IPS DF 6.9 (cell line): ENCODE data around the gene KCNH3.

Experiments used
- DNase-seq: peaks from one replicate; pipeline ENCODE4 v3.0.0-alpha.2; 2013; ENCODE audit warnings: low read depth, low spot score
- H3K27ac ChIP-seq: one replicate; pipeline ENCODE4 v1.5.1; 2013; ENCODE audit warnings: low read length, control low read depth
- H3K27me3 ChIP-seq: 2 replicates; pipeline ENCODE4 v1.6.1; 2013; ENCODE audit warnings: mild to moderate bottlenecking, low read length; ENCODE audit not compliant: control insufficient read depth, insufficient read depth
- H3K36me3 ChIP-seq: 2 replicates; pipeline ENCODE4 v1.6.1; 2013; ENCODE audit warnings: low read length; ENCODE audit not compliant: control insufficient read depth, insufficient read depth
- H3K4me1 ChIP-seq: 2 replicates; pipeline ENCODE4 v1.6.1; 2013; ENCODE audit warnings: low read length; ENCODE audit not compliant: control insufficient read depth, insufficient read depth
- H3K4me3 ChIP-seq: 2 replicates; pipeline ENCODE4 v1.5.1; 2013; ENCODE audit warnings: mild to moderate bottlenecking, low read length
- H3K9me3 ChIP-seq: 2 replicates; pipeline ENCODE4 v1.6.1; 2013; ENCODE audit warnings: low read length, inconsistent platforms; ENCODE audit not compliant: control insufficient read depth, insufficient read depth
- WGBS: extraction: QIAGEN DNeasy Blood & Tissue Kit; methylation state at CpG from one replicate; pipeline ENCODE4 v1.1.7; 2013; ENCODE audit warnings: mixed read lengths, missing lambda C conversion rate; ENCODE audit not compliant: insufficient read length, insufficient coverage; 5-methylcytosine and 5-hydroxymethylcytosine counted together

Gene KCNH3

GRCh38 chr12:49578471-49579112 is 39.8 kb downstream of the KCNH3 start:
- WGBS: no CpG with 5 or more reads among the region's 13 CpGs
- Histone ChIP-seq H3K27ac (no peak overlapping the region), H3K4me3 (no peak overlapping the region), H3K9me3 (no peaks in the 10 kb centered on the region), H3K27me3 (no peaks in the 10 kb centered on the region), H3K4me1 (no peaks in the 10 kb centered on the region), H3K36me3 (no peaks in the 10 kb centered on the region)
- no peak for DNase-seq

GRCh38 chr12:49580572-49581535 is 42.0 kb downstream of the KCNH3 start:
- Histone ChIP-seq H3K27me3 (no peaks in the 10 kb centered on the region), H3K9me3 (no peaks in the 10 kb centered on the region), H3K36me3 (no peaks in the 10 kb centered on the region), H3K4me1 (no peaks in the 10 kb centered on the region), H3K4me3 (no peak overlapping the region), H3K27ac (no peak overlapping the region)
- DNase-seq: peak; percentile 86
- no CpG with 5 or more reads among the region's 8 CpGs for WGBS

- Histone ChIP-seq H3K27me3 (no peaks in the 10 kb centered on the region), H3K9me3 (no peaks in the 10 kb centered on the region), H3K36me3 (no peaks in the 10 kb centered on the region), H3K27ac (no peak overlapping the region), H3K4me1 (no peaks in the 10 kb centered on the region), H3K4me3 (no peak overlapping the region)
- WGBS: no CpG with 5 or more reads among the region's 1 CpG
- no peak for DNase-seq
Measured at GRCh38 chr12:49582201-49582600, 43.4 kb downstream of the KCNH3 start.

GRCh38 chr12:49582850-49583249 is 44.0 kb downstream of the KCNH3 start:
- no peaks in the 10 kb centered on the region for H3K4me1 ChIP-seq
- DNase-seq: no peak
- H3K27me3 ChIP-seq: no peaks in the 10 kb centered on the region
- H3K27ac ChIP-seq: no peak overlapping the region
- no peaks in the 10 kb centered on the region for H3K9me3 ChIP-seq
- no peaks in the 10 kb centered on the region for H3K36me3 ChIP-seq
- no peak overlapping the region for H3K4me3 ChIP-seq
- 100% methylated on average over 1 of the region's 4 CpGs for WGBS

- no CpG with 5 or more reads among the region's 13 CpGs for WGBS
- Histone ChIP-seq H3K27ac (no peak overlapping the region), H3K4me3 (no peak overlapping the region), H3K4me1 (no peaks in the 10 kb centered on the region), H3K27me3 (no peaks in the 10 kb centered on the region), H3K9me3 (no peaks in the 10 kb centered on the region), H3K36me3 (no peaks in the 10 kb centered on the region)
- DNase-seq: no peak
Measured at GRCh38 chr12:49583366-49584094, 44.7 kb downstream of the KCNH3 start.

GRCh38 chr12:49584591-49584990 is 45.8 kb downstream of the KCNH3 start:
- Histone ChIP-seq H3K27me3 (no peaks in the 10 kb centered on the region), H3K36me3 (no peaks in the 10 kb centered on the region), H3K27ac (no peak overlapping the region), H3K4me3 (no peak overlapping the region), H3K9me3 (no peaks in the 10 kb centered on the region), H3K4me1 (no peaks in the 10 kb centered on the region)
- no CpG with 5 or more reads among the region's 7 CpGs for WGBS
- DNase-seq: no peak

- Histone ChIP-seq H3K9me3 (no peaks in the 10 kb centered on the region), H3K36me3 (no peaks in the 10 kb centered on the region), H3K27me3 (no peaks in the 10 kb centered on the region), H3K4me1 (no peaks in the 10 kb centered on the region), H3K27ac (no peak overlapping the region), H3K4me3 (no peak overlapping the region)
- no peak for DNase-seq
- no CpG with 5 or more reads among the region's 16 CpGs for WGBS
Measured at GRCh38 chr12:49585477-49586459, 46.9 kb downstream of the KCNH3 start.

- Histone ChIP-seq H3K27ac (no peak overlapping the region), H3K9me3 (no peaks in the 10 kb centered on the region), H3K36me3 (peaks cover 2% of the 10 kb centered on the region; the same call in 1 of the 2 replicates), H3K4me3 (no peak overlapping the region), H3K27me3 (no peaks in the 10 kb centered on the region), H3K4me1 (no peaks in the 10 kb centered on the region)
- no CpG with 5 or more reads among the region's 11 CpGs for WGBS
- no peak for DNase-seq
Measured at GRCh38 chr12:49587174-49587908, 48.5 kb downstream of the KCNH3 start.

GRCh38 chr12:49588281-49588680 is 49.5 kb downstream of the KCNH3 start:
- no CpG with 5 or more reads among the region's 7 CpGs for WGBS
- no peak overlapping the region for H3K27ac ChIP-seq
- H3K27me3 ChIP-seq: no peaks in the 10 kb centered on the region
- H3K4me1 ChIP-seq: no peaks in the 10 kb centered on the region
- H3K36me3 ChIP-seq: peaks cover 2% of the 10 kb centered on the region; the same call in 1 of the 2 replicates
- no peak overlapping the region for H3K4me3 ChIP-seq
- DNase-seq: no peak
- no peaks in the 10 kb centered on the region for H3K9me3 ChIP-seq
